ENCODE data around the gene RFX4.
A peak's percentile ranks its signal among the peaks of the same experiment; 100 is the strongest.
"Not testable (repeated sequence)": the region's sequence is repeated elsewhere in the genome, so short reads cannot be mapped to it uniquely, and the experiment has no call there.

Gene RFX4

GRCh38 chr12:106594447-106594846, 11.6 kb downstream of the RFX4 start:
- DNase-seq, result no peak

- DNase-seq, result no peak
These were observed 12.5 kb downstream of the RFX4 start for GRCh38 chr12:106595268-106595667.

DNA sequence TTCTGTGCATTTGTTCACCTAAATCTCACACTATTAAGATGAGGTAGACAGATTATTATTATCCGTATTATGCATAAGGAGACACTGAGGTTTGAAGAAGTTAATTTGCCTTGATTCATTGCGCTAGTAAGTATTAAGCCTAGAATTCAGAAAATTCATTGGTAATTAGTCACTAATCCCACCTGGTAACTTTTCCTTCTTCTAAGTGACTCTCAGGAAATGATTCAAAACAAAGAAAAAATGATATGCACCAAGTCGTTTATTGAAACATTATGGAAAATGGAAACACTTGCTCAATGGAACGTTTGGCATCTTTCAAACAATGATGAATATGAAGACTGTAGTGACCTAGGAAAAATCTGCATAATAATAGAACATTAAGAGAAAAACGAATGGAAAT, 15.2 kb downstream of the RFX4 start:
- no peak for DNase-seq

DNA sequence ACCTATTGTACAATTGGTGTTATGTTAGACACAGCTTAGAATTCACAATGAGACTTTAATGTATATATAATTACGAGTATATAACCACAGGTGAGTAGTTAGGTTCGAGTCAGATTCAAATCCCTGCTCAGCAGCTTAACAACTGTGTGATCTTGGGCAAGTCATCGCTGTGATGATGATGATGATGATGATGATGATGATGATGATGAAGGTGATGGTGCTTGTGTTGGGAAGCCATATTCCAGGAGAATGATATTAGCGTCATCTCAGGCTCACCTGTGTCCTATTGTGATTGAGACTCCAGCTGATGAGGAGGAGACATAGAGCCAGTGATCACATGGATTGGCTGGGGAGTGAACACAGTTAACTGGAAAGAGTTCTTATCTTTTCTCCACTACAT, 16.5 kb downstream of the RFX4 start:
- DNase-seq, result no peak

DNA sequence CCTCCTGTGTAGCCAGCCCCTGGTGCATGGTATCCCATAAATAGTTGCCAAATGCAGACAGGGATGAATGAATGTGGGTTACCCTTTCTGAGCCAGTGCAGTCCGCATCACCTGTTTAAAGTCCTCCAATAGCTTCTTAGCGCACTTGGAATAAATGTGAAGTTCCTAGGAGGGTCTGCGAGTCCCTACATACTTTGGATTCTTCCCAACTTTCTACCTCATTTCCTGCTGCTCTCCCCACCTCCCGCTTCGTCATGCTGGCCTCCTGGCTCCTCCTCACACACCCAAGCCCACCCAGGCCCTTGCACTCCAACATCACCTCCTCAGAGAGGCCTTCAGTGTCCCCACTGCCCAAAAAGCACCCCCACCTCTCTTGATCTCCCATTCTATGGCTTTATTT, 17.7 kb downstream of the RFX4 start:
- no peak for DNase-seq

- no peak for DNase-seq
These were observed 18.2 kb downstream of the RFX4 start for GRCh38 chr12:106601031-106601430.

GRCh38 chr12:106601496-106601895, 18.7 kb downstream of the RFX4 start:
- no peak for DNase-seq

GRCh38 chr12:106602076-106602475, 19.3 kb downstream of the RFX4 start:
- DNase-seq, result no peak

- DNase-seq, result no peak
These were observed 22.4 kb downstream of the RFX4 start for GRCh38 chr12:106605254-106605653.

- DNase-seq, result not testable (repeated sequence)
These were observed 37.8 kb downstream of the RFX4 start for GRCh38 chr12:106620588-106620987.

DNA sequence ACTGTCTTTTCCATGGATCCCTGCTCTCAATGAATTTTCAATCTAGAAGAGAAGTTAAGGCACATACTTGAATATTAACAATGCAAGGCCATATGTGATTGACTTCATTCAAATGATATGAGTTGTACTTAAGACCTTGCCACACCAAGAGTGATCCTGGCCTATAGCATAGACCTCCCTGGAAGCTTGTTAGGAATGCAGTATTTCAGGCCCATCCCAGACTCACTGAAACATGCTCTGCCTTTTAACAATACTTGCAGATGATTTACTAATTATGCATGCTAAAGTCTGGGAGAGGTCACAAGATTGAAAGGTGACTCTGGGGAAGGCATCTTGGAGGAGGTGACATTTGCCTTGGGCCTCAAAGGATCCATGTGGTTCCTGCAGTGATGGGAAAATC, 43.2 kb downstream of the RFX4 start:
- no peak for DNase-seq

- peak; percentile 65 for DNase-seq
These were observed 47.2 kb downstream of the RFX4 start for GRCh38 chr12:106629797-106630659.

GRCh38 chr12:106631150-106631549, 48.3 kb downstream of the RFX4 start:
- no peak for DNase-seq

DNA sequence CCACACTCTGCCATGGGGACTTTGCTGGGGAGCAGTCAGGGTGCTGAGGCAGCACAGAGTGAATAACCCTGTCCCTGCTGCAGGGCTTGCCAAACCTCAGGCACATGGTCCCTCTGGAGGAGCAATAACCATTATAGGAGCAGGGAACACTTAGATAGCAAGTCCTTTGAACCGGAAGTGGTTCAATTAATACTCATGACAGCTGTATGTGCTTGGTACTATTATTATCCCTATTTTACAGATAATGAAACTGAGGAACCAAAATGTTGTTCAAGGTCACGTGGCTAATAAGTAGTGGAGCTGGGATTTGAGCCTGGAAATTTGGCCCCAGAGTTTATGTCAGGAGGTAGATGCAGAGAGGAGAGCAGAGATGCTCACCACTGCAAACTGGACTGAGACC, 49.0 kb downstream of the RFX4 start:
- no peak for DNase-seq

DNA sequence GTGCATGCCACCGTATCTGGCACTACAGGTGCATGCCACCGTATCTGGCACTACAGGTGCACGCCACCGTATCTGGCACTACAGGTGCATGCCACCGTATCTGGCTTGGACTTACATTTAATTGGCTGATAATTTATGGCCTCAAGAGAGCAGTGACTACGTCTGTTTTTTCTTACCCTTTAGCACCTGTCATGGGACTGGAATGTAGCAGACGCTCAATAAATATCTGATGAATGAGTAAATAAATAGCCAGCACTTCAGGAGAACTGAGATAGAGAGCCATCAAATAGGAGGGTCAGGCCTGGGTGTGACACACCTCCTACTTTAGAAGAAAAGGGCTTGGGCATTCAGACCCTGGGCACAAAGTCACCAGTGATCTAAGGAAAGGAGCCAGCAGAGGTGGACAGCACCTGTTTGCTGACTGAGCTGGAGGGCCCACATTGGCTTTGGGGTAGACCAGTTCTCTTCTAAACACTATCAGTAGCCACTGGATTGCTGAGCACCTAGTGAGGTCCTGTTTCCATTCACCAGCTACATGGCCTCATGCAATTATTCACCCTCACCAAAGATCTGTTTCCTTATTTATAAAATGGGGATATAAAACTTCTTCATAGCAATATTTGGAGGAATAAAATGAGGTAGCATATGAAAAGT, 50.1 kb downstream of the RFX4 start:
- peak; percentile 71 for DNase-seq

- peak; percentile 65 for DNase-seq
These were observed 50.6 kb downstream of the RFX4 start for GRCh38 chr12:106633451-106633823.

GRCh38 chr12:106634206-106634605, 51.4 kb downstream of the RFX4 start:
- no peak for DNase-seq

DNA sequence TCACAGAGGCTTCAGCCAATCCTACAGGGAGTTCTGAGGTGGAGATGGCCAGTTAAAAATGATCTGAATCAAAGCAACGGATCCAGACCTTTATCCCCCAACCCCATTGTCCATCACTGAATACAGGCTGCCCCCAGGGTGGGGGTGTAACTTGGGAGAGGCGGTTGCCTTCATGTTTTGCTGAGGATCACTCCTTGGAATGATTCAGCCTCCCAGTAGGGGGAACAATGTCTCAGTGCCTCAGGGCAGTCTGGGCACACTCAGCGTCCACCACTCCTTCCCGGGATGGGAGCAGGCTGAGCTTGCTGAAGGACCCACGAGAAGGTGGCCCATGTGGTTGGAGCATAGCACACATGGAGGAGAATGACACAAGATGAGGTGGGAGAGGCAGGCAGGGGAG, 60.2 kb downstream of the RFX4 start:
- DNase-seq, result peak; percentile 49

DNA sequence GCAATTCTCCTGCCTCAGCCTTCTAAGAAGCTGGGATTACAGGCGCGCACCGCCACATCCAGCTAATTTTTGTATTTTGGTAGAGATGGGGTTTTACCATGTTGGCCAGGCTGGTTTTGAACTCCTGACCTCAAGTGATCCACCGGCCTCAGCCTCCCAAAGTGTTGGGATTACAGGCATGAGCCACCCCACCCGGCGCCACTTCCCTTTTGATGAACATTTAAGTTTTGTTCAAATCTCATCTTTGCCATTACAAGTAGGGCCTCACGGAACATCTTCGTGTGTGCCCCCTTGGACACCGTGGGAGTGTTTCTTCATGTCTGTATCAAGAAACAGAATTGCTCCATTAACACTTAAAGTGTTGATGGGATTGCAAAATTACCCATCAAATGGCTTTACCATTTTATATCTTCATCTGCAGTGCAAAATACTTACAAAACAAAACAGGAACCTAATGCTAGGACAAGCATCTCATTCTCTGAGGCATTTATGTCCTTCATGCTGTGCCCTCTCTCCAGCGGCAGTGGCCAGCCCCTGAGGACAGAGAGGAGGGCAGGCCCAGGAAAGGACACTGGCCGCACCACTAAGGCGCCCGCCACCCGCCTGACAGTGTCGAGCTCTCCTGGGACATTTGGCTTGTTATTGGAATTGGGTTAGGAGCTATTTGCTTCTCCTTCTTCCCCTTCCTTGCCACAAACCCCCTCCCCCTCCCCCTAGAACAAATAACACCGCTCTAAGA, 61.7 kb downstream of the RFX4 start:
- DNase-seq, result no peak

DNA sequence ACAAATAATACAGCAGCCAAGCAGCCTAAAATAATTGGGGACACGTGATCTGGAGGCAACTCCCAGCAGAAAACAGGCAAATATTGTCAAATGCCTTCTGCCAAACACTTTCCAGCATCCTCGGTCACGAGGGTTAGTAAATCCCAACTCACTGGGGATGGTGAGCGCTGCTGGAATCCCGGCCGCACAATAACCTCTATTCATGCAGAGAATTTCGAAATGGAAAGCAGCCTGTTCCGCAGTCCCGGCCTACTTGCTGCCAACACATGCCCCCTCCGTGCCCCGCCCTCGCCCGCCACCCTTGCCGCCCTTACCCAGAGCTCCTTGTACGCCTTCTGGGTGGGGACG, 62.2 kb downstream of the RFX4 start:
- no peak for DNase-seq

GRCh38 chr12:106645465-106646330, 62.9 kb downstream of the RFX4 start:
- no peak for DNase-seq

GRCh38 chr12:106646472-106646871, 63.7 kb downstream of the RFX4 start:
- DNase-seq, result no peak

All from EL (cell line).